ENCODE measurements around the gene SPATA46. TPM values are rescaled to one million over a fixed set of nuclear protein-coding genes. Genes with fewer than 3 reads are reported as not detected.

The SPATA46 gene
- total and polyA plus RNA-seq, 2 donors (not counting 3 experiments of a cell fraction or from before 2014, with no cell fraction given), result not detected

GRCh38 chr1:162421258-162422164 lies 44.9 kb upstream of the SPATA46 start:
- no peaks in the 10 kb centered on the region for H4K20me1 ChIP-seq (replicated peaks; ENCODE audit: control insufficient read depth, extremely low read depth, insufficient read depth, low read length)
- H2AFZ ChIP-seq (ENCODE audit: low read depth, low read length), result no peak overlapping the region
- no peaks in the 10 kb centered on the region for H3K9me1 ChIP-seq (replicated peaks; ENCODE audit: control insufficient read depth, extremely low read depth, insufficient read depth, low read length)
- H3K9me3 ChIP-seq (replicated peaks; ENCODE audit: control insufficient read depth, insufficient read depth, low read length), result no peaks in the 10 kb centered on the region
- no peaks in the 10 kb centered on the region for H3K27me3 ChIP-seq (ENCODE audit: control insufficient read depth in 2 of 2, insufficient read depth in 2 of 2, low read length in 2 of 2)
- ChIA-PET CTCF (no interaction called here), POLR2A (no interaction called here)
- no peak overlapping the region for H3K9ac ChIP-seq (replicated peaks; ENCODE audit: extremely low read depth, insufficient read depth, low read length)
- H3K79me2 ChIP-seq (ENCODE audit: control insufficient read depth, insufficient read depth, low read length), result no peaks in the 10 kb centered on the region
- H3K27ac ChIP-seq (ENCODE audit: insufficient read depth, low read depth, low read length), result no peak overlapping the region
- peak; percentile 15 for DNase-seq (ENCODE audit: low read depth, low spot score)
- dilution Hi-C loops (cut with MboI; ENCODE audit: extremely low pct_ligation_motif_present, low sequenced_read_pairs), result no loop called here
- H3K36me3 ChIP-seq (ENCODE audit: control insufficient read depth in 2 of 2, extremely low read depth in 1 of 2, insufficient read depth in 2 of 2, low read length in 2 of 2), result no peaks in the 10 kb centered on the region
- H3K4me3 ChIP-seq (replicated peaks in 1 of 3; ENCODE audit: insufficient read depth in 1 of 3, low read depth in 1 of 3, low read length in 3 of 3), result no peak overlapping the region
- BruUV-seq (replicated peaks), result no TSS peak
- no peak for TF ChIP-seq CTCF (IDR thresholded peaks at IDR 0.05; ENCODE audit: extremely low read depth in 1 of 2, insufficient read depth in 1 of 2, low read depth in 1 of 2, low read length in 2 of 2)
- TF ChIP-seq GATA2 (IDR thresholded peaks at IDR 0.05; ENCODE audit: insufficient read depth, insufficient read length, low read depth, low read length), result no peak
- intact Hi-C loops (cut with micrococcal nuclease), result no loop called here
- no peaks in the 10 kb centered on the region for H3K4me1 ChIP-seq (ENCODE audit: control insufficient read depth, extremely low read depth, insufficient read depth, low read length)
- no peak overlapping the region for H3K4me2 ChIP-seq (ENCODE audit: insufficient read depth, low read length)
- FAIRE-seq, result no peak

GRCh38 chr1:162420120-162420519 lies 43.5 kb upstream of the SPATA46 start:
- H3K36me3 ChIP-seq (ENCODE audit: control insufficient read depth in 2 of 2, extremely low read depth in 1 of 2, insufficient read depth in 2 of 2, low read length in 2 of 2), result no peaks in the 10 kb centered on the region
- dilution Hi-C loops (cut with MboI; ENCODE audit: extremely low pct_ligation_motif_present, low sequenced_read_pairs), result no loop called here
- POLR2A ChIA-PET, result interaction anchor here (0.5 kb wide), 1 partner anchor 91 kb away, joined by 3 read pairs; no protein-coding TSS in a partner anchor
- CTCF ChIA-PET, result no interaction called here
- FAIRE-seq (no peak), DNase-seq (ENCODE audit: low read depth, low spot score) (no peak)
- H3K27ac ChIP-seq (ENCODE audit: insufficient read depth, low read depth, low read length), result no peak overlapping the region
- H3K4me2 ChIP-seq (ENCODE audit: insufficient read depth, low read length), result no peak overlapping the region
- no TSS peak for BruUV-seq (replicated peaks)
- H3K4me1 ChIP-seq (ENCODE audit: control insufficient read depth, extremely low read depth, insufficient read depth, low read length), result no peaks in the 10 kb centered on the region
- no peaks in the 10 kb centered on the region for H3K27me3 ChIP-seq (ENCODE audit: control insufficient read depth in 2 of 2, insufficient read depth in 2 of 2, low read length in 2 of 2)
- no peaks in the 10 kb centered on the region for H3K79me2 ChIP-seq (ENCODE audit: control insufficient read depth, insufficient read depth, low read length)
- H3K4me3 ChIP-seq (replicated peaks in 1 of 3; ENCODE audit: insufficient read depth in 1 of 3, low read depth in 1 of 3, low read length in 3 of 3), result no peak overlapping the region
- H3K9me3 ChIP-seq (replicated peaks; ENCODE audit: control insufficient read depth, insufficient read depth, low read length), result no peaks in the 10 kb centered on the region
- H3K9ac ChIP-seq (replicated peaks; ENCODE audit: extremely low read depth, insufficient read depth, low read length), result no peak overlapping the region
- no peak for TF ChIP-seq MAX (IDR thresholded peaks at IDR 0.05; ENCODE audit: insufficient read depth, insufficient read length)
- TF ChIP-seq EZH2 (IDR thresholded peaks at IDR 0.05; ENCODE audit: borderline replicate concordance, low read depth, low read length, severe bottlenecking), result no peak
- no peak for TF ChIP-seq POLR2A (IDR thresholded peaks at IDR 0.05; ENCODE audit: low read depth, low read length)
- TF ChIP-seq GATA2 (IDR thresholded peaks at IDR 0.05; ENCODE audit: insufficient read depth, insufficient read length, low read depth, low read length), result no peak
- TF ChIP-seq JUN (IDR thresholded peaks at IDR 0.05; ENCODE audit: borderline replicate concordance, insufficient read depth, insufficient read length, low read depth), result no peak
- no peak for TF ChIP-seq MYC (IDR thresholded peaks at IDR 0.05; ENCODE audit: low read depth, low read length)
- no peak for TF ChIP-seq POLR2AphosphoS5 (IDR thresholded peaks at IDR 0.05; ENCODE audit: insufficient read depth, low read depth, low read length)
- TF ChIP-seq CTCF (IDR thresholded peaks at IDR 0.05; ENCODE audit: extremely low read depth in 1 of 2, insufficient read depth in 1 of 2, low read depth in 1 of 2, low read length in 2 of 2), result no peak
- no peak for TF ChIP-seq FOS (IDR thresholded peaks at IDR 0.05; ENCODE audit: borderline replicate concordance, insufficient read depth, low read length)
- H4K20me1 ChIP-seq (replicated peaks; ENCODE audit: control insufficient read depth, extremely low read depth, insufficient read depth, low read length), result no peaks in the 10 kb centered on the region
- no peaks in the 10 kb centered on the region for H3K9me1 ChIP-seq (replicated peaks; ENCODE audit: control insufficient read depth, extremely low read depth, insufficient read depth, low read length)
- H2AFZ ChIP-seq (ENCODE audit: low read depth, low read length), result no peak overlapping the region
- intact Hi-C loops (cut with micrococcal nuclease), result no loop called here
